ENCODE measurements around the gene TUSC7. TPM values are rescaled to one million over a fixed set of nuclear protein-coding genes. Genes with fewer than 3 reads are reported as not detected.

TUSC7 gene
- total RNA-seq, 4 donors from 2014 or later = not detected

DNA sequence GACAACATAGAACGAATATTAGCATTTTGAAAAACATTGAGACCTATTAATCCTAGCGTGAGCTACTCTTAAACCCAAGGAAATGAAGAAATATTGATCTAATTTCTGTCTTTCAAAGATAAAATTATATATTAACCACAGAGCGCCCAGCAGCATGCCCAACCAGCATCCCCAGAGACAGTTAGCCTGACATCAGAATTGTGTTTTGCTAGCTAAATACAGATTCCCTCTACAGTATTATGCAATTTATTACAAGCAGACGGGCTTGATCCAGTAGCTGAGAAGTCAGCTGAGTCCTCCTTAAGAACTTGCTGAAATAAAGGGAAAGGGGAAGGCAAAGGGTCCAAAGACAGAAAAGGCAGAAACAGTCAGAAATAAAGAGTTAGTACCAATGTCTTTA lies 7.2 kb upstream of the TUSC7 start:
- no peak for TF ChIP-seq POLR2A (IDR thresholded peaks at IDR 0.05)
- TF ChIP-seq CTCF (IDR thresholded peaks at IDR 0.05) = no peak
- H3K4me1 ChIP-seq = no peaks in the 10 kb centered on the region
- no peaks in the 10 kb centered on the region for H3K9me3 ChIP-seq
- intact Hi-C loops (cut with DNase I; ENCODE audit: low total_unique reads) = no loop called here
- no peak for DNase-seq
- no peaks in the 10 kb centered on the region for H3K36me3 ChIP-seq
- no peak overlapping the region for H3K27ac ChIP-seq
- H3K27me3 ChIP-seq = no peaks in the 10 kb centered on the region
- H3K4me3 ChIP-seq = no peak overlapping the region

- no peak overlapping the region for H3K27ac ChIP-seq
- H3K4me1 ChIP-seq = no peaks in the 10 kb centered on the region
- H3K36me3 ChIP-seq = no peaks in the 10 kb centered on the region
- no peak for DNase-seq
- H3K9me3 ChIP-seq = no peaks in the 10 kb centered on the region
- H3K27me3 ChIP-seq = no peaks in the 10 kb centered on the region
- no peak for TF ChIP-seq CTCF (IDR thresholded peaks at IDR 0.05)
- TF ChIP-seq POLR2A (IDR thresholded peaks at IDR 0.05) = no peak
- intact Hi-C loops (cut with DNase I; ENCODE audit: low total_unique reads) = no loop called here
- H3K4me3 ChIP-seq = no peak overlapping the region
These were observed 2.0 kb upstream of the TUSC7 start for GRCh38 chr3:116707531-116707930.

DNA sequence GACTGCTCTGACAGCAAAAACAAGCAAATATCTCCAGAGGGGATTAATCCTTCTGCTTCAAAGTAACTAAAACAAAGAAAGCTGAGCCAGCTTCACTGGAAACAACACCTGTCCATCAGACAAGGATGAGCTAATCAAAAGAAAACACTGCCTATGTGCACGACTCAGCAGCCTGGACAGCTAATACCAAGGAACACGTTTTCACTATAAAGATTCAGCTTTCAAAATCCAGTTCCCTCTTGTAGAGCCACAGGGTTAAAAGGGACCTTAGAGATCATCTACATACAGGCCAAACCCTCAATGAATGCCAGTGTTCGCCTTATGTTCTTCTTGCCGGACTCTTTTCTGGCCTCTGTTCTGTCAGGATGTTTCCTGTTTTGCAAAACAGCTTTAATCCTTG lies 6.9 kb downstream of the TUSC7 start:
- intact Hi-C loops (cut with DNase I; ENCODE audit: low total_unique reads) = no loop called here
- TF ChIP-seq CTCF (IDR thresholded peaks at IDR 0.05) = no peak
- no peak for TF ChIP-seq POLR2A (IDR thresholded peaks at IDR 0.05)
- Histone ChIP-seq H3K9me3 (no peaks in the 10 kb centered on the region), H3K27me3 (no peaks in the 10 kb centered on the region), H3K36me3 (no peaks in the 10 kb centered on the region), H3K4me3 (no peak overlapping the region), H3K27ac (no peak overlapping the region), H3K4me1 (no peaks in the 10 kb centered on the region)
- no peak for DNase-seq

DNA sequence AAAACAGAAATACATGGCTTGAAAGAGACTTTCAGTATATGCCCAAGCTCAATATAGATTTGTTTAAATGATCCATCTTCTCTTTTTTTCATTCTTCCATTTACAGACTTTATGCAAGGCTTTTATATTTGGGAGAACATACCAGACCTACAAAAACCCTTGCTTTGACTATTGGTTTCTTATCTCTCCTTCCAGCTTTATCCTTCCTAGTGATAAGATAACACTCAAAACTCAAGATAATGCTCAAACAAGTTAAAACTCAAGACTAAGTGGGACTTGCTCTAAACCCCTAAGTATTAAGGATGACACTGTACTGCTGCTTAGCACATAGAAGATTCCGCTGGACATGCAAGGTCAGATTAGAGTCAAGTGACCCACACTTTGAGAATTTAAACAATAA lies 8.0 kb downstream of the TUSC7 start:
- DNase-seq = no peak
- TF ChIP-seq CTCF (IDR thresholded peaks at IDR 0.05) (no peak), POLR2A (IDR thresholded peaks at IDR 0.05) (no peak)
- no peak overlapping the region for H3K4me3 ChIP-seq
- H3K27me3 ChIP-seq = no peaks in the 10 kb centered on the region
- H3K27ac ChIP-seq = no peak overlapping the region
- H3K4me1 ChIP-seq = no peaks in the 10 kb centered on the region
- intact Hi-C loops (cut with DNase I; ENCODE audit: low total_unique reads) = no loop called here
- no peaks in the 10 kb centered on the region for H3K9me3 ChIP-seq
- H3K36me3 ChIP-seq = no peaks in the 10 kb centered on the region

DNA sequence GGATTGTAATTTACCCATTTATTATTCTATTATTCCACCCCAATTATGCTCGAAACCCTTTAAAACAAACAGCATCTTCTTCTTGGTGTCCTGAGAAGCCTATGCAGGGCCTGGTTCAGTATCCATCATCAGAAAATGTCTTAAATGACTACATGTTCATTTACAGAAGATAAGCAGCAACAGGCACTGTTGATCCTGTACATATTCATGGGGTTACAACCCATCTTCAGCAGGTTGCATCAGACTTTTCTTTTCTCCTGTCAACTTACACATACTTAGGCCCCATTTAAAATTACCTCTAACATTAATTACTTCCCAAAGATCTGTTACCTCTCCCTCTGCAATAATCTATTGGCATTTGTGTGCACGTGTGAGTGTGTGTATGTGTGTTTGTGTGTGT lies 18.9 kb downstream of the TUSC7 start:
- H3K4me3 ChIP-seq = no peak overlapping the region
- DNase-seq = no peak
- intact Hi-C loops (cut with DNase I; ENCODE audit: low total_unique reads) = no loop called here
- no peak overlapping the region for H3K27ac ChIP-seq
- no peaks in the 10 kb centered on the region for H3K9me3 ChIP-seq
- no peak for TF ChIP-seq CTCF (IDR thresholded peaks at IDR 0.05)
- no peak for TF ChIP-seq POLR2A (IDR thresholded peaks at IDR 0.05)
- H3K4me1 ChIP-seq = no peaks in the 10 kb centered on the region
- H3K27me3 ChIP-seq = no peaks in the 10 kb centered on the region
- H3K36me3 ChIP-seq = no peaks in the 10 kb centered on the region
